Astrocyte of the hippocampus (primary cell): ENCODE results near the gene GPN2.

Source experiments
- DNase-seq: peaks from one replicate; pipeline ENCODE4 v3.0.0; 2011; ENCODE audit warnings: low read depth, low spot score

Gene GPN2

DNA sequence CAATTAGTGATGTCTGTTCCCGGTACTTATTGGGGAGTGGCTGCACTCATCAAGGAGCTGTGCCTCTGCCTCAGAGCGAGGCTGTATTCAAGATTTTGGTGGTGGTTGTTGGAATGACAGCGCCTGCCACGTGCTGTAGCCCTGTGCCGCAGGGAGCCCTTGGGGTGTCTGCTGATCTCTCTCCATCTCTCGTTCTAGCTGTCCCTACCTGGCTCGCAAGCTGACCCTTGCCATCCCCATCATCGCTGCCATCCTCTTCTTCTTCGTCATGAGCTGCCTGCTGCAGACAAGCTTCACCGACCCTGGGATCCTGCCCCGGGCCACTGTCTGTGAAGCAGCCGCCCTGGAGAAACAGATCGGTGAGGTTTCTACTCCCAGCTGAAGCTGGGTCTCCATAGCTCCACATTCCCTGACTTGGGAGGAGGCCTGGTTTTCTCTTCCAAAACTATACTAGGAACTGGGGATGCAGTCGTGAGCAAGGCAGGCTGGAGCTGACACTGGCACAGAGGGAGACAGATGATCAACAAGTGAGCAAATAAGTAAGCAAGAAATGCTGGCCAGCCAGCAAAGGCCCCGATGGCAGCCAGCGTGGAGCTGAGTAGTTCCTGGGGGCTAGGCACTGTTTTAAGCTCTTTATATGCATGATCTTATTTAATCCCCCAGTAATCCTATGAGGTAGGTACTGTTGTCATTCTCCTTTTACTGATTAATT is 57.7 kb downstream of the GPN2 start:
- no peak for DNase-seq

DNA sequence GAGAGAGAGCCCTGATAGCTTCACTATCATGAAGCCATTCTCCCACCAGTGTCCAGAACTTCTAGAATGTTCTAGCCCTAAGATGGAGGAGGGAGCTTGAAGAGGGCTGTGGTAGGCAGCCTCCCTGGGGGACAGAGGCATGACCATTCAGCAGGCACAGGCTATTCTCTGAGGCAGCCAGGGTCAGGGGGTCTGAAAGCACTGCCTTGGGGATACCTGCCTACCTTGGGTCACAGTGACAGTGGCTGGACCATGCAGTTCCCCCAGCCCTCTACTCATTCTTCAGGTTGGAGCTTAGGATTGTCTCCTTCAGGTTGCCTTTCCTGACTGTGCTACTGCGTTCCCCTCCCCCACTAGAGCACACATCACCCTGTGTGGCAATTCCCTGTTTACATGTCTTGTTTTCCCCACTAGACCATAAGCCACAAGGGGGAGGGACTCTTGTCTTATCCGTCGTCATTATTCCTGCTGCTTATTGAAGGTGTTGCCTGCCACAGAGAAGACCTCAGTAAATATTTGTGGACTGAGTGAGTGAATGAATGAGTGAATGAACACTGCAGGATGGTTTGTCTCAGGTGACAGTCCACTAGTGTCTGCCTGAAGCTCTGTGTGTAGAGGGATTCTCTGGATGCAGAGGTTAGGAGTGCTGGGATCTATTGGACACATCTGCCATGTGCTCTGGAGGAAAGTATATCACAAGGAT is 58.4 kb downstream of the GPN2 start:
- DNase-seq: no peak

DNA sequence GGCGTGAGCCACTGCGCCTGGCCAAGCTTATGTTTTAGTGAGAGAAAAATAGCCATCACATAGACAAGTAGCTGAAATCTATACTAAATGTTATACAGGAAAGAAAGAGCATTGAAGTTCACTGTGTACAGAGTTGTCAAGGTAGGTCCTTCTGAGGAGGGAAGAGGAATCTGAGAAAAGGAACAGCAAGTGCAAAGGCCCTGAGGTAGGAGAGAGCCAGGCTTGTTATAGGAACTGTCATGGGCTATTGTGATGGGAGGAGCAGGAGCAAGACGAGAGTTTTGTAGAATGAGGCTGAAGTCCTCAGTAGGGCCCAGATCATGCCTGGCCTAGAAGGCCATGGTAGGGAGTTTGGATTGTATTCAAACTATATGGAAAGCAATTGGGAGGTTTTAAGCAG is 59.0 kb downstream of the GPN2 start:
- DNase-seq: no peak

DNA sequence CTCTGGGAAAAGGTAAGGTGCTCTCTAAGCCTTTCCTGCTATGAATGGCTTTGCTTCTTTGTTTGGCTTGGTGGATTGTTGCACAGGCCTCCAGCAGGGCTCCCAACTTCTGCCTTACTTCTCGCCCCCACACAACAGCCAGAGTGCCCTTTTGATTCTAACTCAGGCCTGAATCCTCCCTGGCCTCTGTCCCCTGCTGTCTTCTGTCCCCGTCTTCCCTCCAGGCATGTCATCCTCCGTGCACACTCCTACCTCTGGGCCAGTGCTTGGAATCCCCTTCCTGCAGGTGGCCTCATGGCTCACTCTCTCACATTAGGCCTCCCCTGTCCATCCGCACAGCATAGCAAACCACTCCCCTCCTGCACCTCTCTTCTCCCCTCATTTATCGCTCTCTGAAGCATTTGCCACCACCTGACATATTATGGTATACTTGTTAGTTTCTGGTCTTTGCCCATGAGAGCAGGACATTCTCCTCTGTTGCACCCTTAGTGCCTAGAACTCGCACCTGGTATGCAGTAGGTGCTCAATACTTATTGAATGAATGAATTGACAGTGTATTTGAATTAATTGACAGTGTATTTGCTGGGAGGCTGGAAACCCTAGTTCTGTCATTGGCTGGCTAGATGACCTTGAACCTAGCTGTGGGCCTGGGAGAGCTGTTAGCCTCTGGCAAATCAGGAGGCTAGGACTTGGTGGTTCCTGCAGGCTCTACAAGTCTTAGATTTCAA is 60.7 kb downstream of the GPN2 start:
- no peak for DNase-seq

DNA sequence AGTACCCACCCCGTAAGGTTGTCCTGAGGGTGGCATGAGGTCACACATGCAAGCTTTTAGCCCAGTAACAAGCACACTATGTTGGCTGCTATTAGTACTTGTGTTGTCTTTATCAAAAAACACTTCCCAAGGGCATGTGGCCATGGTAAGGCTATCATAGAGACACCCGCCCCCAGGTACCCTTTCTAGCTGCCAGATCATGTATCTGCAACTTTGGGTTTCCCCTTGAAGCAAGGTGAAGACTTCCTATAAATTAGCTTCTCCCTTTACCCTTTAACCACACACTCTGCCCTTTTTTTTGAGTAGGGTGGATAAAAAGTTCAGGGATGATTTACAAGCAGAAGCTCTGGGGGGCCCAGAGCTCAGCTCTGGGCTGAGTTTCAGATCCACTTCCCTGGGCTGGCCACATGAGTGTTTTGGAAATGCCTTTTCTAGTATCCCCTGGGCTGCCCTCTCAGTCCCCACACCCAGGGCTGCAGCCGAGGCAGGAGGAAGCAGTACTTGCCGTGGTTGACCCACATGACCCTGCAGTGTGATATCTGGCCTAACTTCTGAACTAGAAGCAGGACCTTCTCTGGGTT is 61.6 kb downstream of the GPN2 start:
- no peak for DNase-seq

DNA sequence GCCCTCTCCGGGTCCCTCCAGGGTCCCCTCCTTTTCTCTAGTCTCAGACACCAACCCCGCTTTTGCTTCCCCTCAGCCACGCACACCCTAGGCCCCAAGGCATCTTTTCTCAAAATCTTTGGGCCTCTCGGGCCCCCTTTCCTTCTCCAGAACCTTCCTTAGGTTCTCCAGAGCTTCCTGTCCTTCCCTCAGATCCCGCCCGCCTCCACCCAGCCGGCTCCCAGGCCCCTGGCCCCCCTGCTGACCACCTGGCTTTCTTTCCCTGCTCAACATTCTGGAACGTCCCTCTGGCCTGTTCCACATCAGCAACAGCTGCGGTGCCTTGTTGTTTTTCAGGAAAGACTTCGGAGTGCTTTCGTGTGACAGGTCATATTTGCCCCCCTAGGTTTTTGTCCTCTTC is 62.4 kb downstream of the GPN2 start:
- DNase-seq: no peak

DNA sequence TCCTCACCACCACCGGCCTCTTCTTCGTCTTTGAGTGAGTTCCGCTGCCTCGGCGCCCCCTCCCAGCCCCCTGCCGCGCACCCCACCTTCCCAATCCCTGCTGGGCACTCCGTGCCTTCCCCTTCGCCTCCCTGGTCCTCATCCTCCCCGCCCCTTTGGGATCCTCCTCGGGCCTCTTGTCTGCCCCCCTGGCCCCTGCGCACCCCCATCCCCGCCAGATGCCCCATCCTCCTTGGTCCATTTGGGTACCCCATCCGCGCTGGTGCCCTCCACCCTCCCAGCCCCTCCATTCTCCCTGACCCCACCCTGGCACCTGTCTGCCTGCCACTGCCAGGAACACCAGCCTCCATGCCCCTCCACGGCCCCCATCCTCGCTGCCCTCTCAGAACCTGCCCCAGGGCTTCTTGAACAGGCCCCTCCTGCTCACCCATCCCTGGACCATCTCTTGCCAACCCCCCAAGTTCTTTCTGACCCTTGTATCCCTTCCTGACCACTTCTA is 62.9 kb downstream of the GPN2 start:
- DNase-seq: no peak

DNA sequence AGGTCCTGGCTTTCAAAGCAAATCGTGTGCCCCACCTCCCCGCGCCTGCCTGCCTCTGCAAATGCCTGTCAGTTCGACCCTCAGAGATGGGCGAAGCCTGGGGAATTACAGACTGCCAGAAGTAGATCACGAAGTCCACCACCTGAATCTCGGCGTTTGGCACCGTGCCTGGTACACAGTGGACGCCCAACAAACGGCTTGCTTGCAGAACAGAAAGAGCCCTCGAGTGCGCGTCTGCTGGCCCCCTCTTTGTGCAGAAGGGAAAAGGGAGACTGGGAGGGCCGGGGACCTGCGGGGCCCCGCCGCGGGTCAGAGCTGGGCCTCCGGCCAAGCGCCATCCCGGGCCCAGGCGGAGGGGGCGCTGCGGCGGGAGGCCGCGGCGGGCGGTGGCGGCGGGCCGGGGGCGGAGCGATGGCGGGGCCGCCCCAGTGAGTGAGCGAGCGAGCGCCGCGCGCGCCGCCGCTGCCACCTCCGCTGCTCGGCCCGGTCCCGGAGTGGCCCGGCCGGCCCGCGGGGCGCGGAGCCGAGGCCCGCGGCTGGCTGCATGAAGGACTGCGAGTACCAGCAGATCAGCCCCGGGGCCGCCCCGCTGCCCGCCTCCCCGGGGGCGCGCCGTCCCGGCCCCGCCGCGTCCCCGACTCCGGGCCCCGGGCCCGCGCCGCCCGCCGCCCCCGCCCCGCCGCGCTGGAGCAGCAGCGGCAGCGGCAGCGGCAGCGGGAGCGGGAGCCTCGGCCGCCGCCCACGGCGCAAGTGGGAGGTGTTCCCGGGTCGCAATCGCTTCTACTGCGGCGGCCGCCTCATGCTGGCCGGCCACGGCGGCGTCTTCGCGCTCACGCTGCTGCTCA is 63.6 kb downstream of the GPN2 start, which contains the start of gene ZDHHC18:
Gene ZDHHC18 (plus strand): TSS at position 428 of the 845 bp plus-strand sequence. CDS start 117 bp downstream, at position 545.
- DNase-seq: peak; percentile 90
